ENCODE results near the gene GPR3. TPM values are rescaled to one million over a fixed set of nuclear protein-coding genes. Genes with fewer than 3 reads are reported as not detected.

The GPR3 gene
- total RNA-seq, 1 experiment from 2014 or later, result 4.7 TPM

GRCh38 chr1:27379564-27380122, 12.8 kb upstream of the GPR3 start:
- DNase-seq, result no peak
- Histone ChIP-seq H3K36me3 (ENCODE audit: low read depth, low read length) (no peaks in the 10 kb centered on the region), H3K27ac (ENCODE audit: low read length) (no peak overlapping the region), H3K4me1 (ENCODE audit: insufficient read depth, low read length) (no peaks in the 10 kb centered on the region), H4K20me1 (ENCODE audit: low read length) (no peaks in the 10 kb centered on the region), H3K4me3 (ENCODE audit: low read length) (no peak overlapping the region), H3K27me3 (ENCODE audit: low read length) (no peaks in the 10 kb centered on the region), H3F3A (ENCODE audit: low read length, unreplicated experiment) (no peaks in the 10 kb centered on the region), H3K79me2 (ENCODE audit: low read length) (no peaks in the 10 kb centered on the region), H3K9ac (ENCODE audit: low read length) (no peak overlapping the region), H3K4me2 (ENCODE audit: low read length) (no peak overlapping the region), H3K9me3 (ENCODE audit: low read length) (no peaks in the 10 kb centered on the region), H3K9me2 (replicated peaks; ENCODE audit: low read length) (no peaks in the 10 kb centered on the region), H2AFZ (ENCODE audit: low read length) (no peak overlapping the region)
- CTCF ChIA-PET, result no interaction called here
- intact Hi-C loops (cut with micrococcal nuclease), result no loop called here
- no peak for ATAC-seq
- no TSS peak for BruUV-seq (replicated peaks)
- TF ChIP-seq EZH2phosphoT487 (IDR thresholded peaks at IDR 0.05; ENCODE audit: borderline replicate concordance, low read length), result no peak
- TF ChIP-seq CTCF (conservative IDR thresholded peaks at IDR 0.05; ENCODE audit: low read depth, low read length), result no peak
- TF ChIP-seq EZH2 (IDR thresholded peaks at IDR 0.05; ENCODE audit: low read length, unreplicated experiment), result no peak
- POLR2A ChIA-PET (ENCODE audit: unreplicated experiment), result no interaction called here

- Histone ChIP-seq H2AFZ (ENCODE audit: low read length) (no peak overlapping the region), H3K4me1 (ENCODE audit: insufficient read depth, low read length) (no peaks in the 10 kb centered on the region), H3K79me2 (ENCODE audit: low read length) (no peaks in the 10 kb centered on the region), H3K9me2 (replicated peaks; ENCODE audit: low read length) (no peaks in the 10 kb centered on the region), H3K9me3 (ENCODE audit: low read length) (no peaks in the 10 kb centered on the region), H3K36me3 (ENCODE audit: low read depth, low read length) (no peaks in the 10 kb centered on the region), H4K20me1 (ENCODE audit: low read length) (no peaks in the 10 kb centered on the region), H3K27ac (ENCODE audit: low read length) (no peak overlapping the region), H3F3A (ENCODE audit: low read length, unreplicated experiment) (no peaks in the 10 kb centered on the region), H3K9ac (ENCODE audit: low read length) (no peak overlapping the region), H3K4me3 (ENCODE audit: low read length) (no peak overlapping the region), H3K27me3 (ENCODE audit: low read length) (no peaks in the 10 kb centered on the region), H3K4me2 (ENCODE audit: low read length) (no peak overlapping the region)
- TF ChIP-seq CTCF (conservative IDR thresholded peaks at IDR 0.05; ENCODE audit: low read depth, low read length) (no peak), EZH2phosphoT487 (IDR thresholded peaks at IDR 0.05; ENCODE audit: borderline replicate concordance, low read length) (no peak), EZH2 (IDR thresholded peaks at IDR 0.05; ENCODE audit: low read length, unreplicated experiment) (no peak)
- no peak for DNase-seq
- ChIA-PET POLR2A (ENCODE audit: unreplicated experiment) (no interaction called here), CTCF (no interaction called here)
- intact Hi-C loops (cut with micrococcal nuclease), result no loop called here
- no TSS peak for BruUV-seq (replicated peaks)
- ATAC-seq, result no peak
These were observed 12.2 kb upstream of the GPR3 start for GRCh38 chr1:27380224-27380623.

- POLR2A ChIA-PET (ENCODE audit: unreplicated experiment), result no interaction called here
- H3K4me2 ChIP-seq (ENCODE audit: low read length), result no peak overlapping the region
- ATAC-seq, result no peak
These were observed 11.4 kb upstream of the GPR3 start for GRCh38 chr1:27380766-27381733.

More at GRCh38 chr1:27380766-27381733, 11.4 kb upstream of the GPR3 start:
- intact Hi-C loops (cut with micrococcal nuclease), result no loop called here
- Histone ChIP-seq H3K36me3 (ENCODE audit: low read depth, low read length) (no peaks in the 10 kb centered on the region), H3K9ac (ENCODE audit: low read length) (no peak overlapping the region), H3K9me3 (ENCODE audit: low read length) (no peaks in the 10 kb centered on the region), H3F3A (ENCODE audit: low read length, unreplicated experiment) (no peaks in the 10 kb centered on the region), H4K20me1 (ENCODE audit: low read length) (no peaks in the 10 kb centered on the region), H3K79me2 (ENCODE audit: low read length) (no peaks in the 10 kb centered on the region), H3K4me3 (ENCODE audit: low read length) (no peak overlapping the region), H2AFZ (ENCODE audit: low read length) (no peak overlapping the region), H3K27me3 (ENCODE audit: low read length) (no peaks in the 10 kb centered on the region), H3K4me1 (ENCODE audit: insufficient read depth, low read length) (no peaks in the 10 kb centered on the region), H3K9me2 (replicated peaks; ENCODE audit: low read length) (no peaks in the 10 kb centered on the region), H3K27ac (ENCODE audit: low read length) (no peak overlapping the region)
- no peak for TF ChIP-seq EZH2phosphoT487 (IDR thresholded peaks at IDR 0.05; ENCODE audit: borderline replicate concordance, low read length)
- TF ChIP-seq CTCF (conservative IDR thresholded peaks at IDR 0.05; ENCODE audit: low read depth, low read length), result no peak
- no peak for TF ChIP-seq EZH2 (IDR thresholded peaks at IDR 0.05; ENCODE audit: low read length, unreplicated experiment)
- CTCF ChIA-PET, result no interaction called here
- no TSS peak for BruUV-seq (replicated peaks)
- DNase-seq, result peak; percentile 26

All from PC-3 (cell line).